Measurements from ENCODE around the gene RIC3. TPM values are rescaled to one million over a fixed set of nuclear protein-coding genes. Genes with fewer than 3 reads are reported as not detected.
A peak's percentile ranks its signal among the peaks of the same experiment; 100 is the strongest.

Gene RIC3
- polyA plus RNA-seq, 4 donors, result 0.45 to 3.7 (median 1.8) TPM

GRCh38 chr11:8206251-8207079 lies 37.6 kb upstream of the RIC3 start:
- no peak overlapping the region for H3K4me3 ChIP-seq (ENCODE audit: low read depth in 1 of 3, low read length in 3 of 3)
- FAIRE-seq (no peak), DNase-seq (peak; percentile 41 to 48)
- H3K4me1 ChIP-seq (ENCODE audit: control insufficient read depth in 3 of 3, insufficient read depth in 2 of 3, low read depth in 1 of 3, low read length in 2 of 3), result no peaks in the 10 kb centered on the region
- no peaks in the 10 kb centered on the region for H3K36me3 ChIP-seq (ENCODE audit: control insufficient read depth in 3 of 3, insufficient read depth in 2 of 3, low read depth in 1 of 3, low read length in 3 of 3)
- WGBS, 3 donors, result 12 to 26% (median 14%) methylated on average over 31 of the region's 31 CpGs
- peaks cover 0 to 27% (median 17%) of the 10 kb centered on the region in 3 donors for H3K27me3 ChIP-seq (ENCODE audit: control insufficient read depth in 3 of 3, insufficient read depth in 3 of 3, low read length in 3 of 3)
- H3K9me3 ChIP-seq (ENCODE audit: control insufficient read depth in 2 of 2, insufficient read depth in 1 of 2, low read depth in 1 of 2, low read length in 1 of 2), result no peaks in the 10 kb centered on the region
- H3K27ac ChIP-seq (ENCODE audit: low read depth in 1 of 3, low read length in 2 of 3), result no peak overlapping the region

GRCh38 chr11:8205566-8205965 lies 36.7 kb upstream of the RIC3 start:
- no peak overlapping the region for H3K27ac ChIP-seq (ENCODE audit: low read depth in 1 of 3, low read length in 2 of 3)
- FAIRE-seq, result no peak
- DNase-seq, result no peak
- H3K9me3 ChIP-seq (ENCODE audit: control insufficient read depth in 2 of 2, insufficient read depth in 1 of 2, low read depth in 1 of 2, low read length in 1 of 2), result no peaks in the 10 kb centered on the region
- H3K36me3 ChIP-seq (ENCODE audit: control insufficient read depth in 3 of 3, insufficient read depth in 2 of 3, low read depth in 1 of 3, low read length in 3 of 3), result no peaks in the 10 kb centered on the region
- WGBS, 3 donors, result 77 to 91% (median 78%) methylated on average over 8 of the region's 8 CpGs
- no peak overlapping the region for H3K4me3 ChIP-seq (ENCODE audit: low read depth in 1 of 3, low read length in 3 of 3)
- H3K27me3 ChIP-seq (ENCODE audit: control insufficient read depth in 3 of 3, insufficient read depth in 3 of 3, low read length in 3 of 3), result peaks cover 0 to 27% (median 17%) of the 10 kb centered on the region in 3 donors
- H3K4me1 ChIP-seq (ENCODE audit: control insufficient read depth in 3 of 3, insufficient read depth in 2 of 3, low read depth in 1 of 3, low read length in 2 of 3), result no peaks in the 10 kb centered on the region

- WGBS, 3 donors, result 45 to 59% (median 45%) methylated on average over 5 of the region's 5 CpGs
- FAIRE-seq, result no peak
- no peak overlapping the region for H3K27ac ChIP-seq (ENCODE audit: low read depth in 1 of 3, low read length in 2 of 3)
Measured at GRCh38 chr11:8204596-8204995, 35.8 kb upstream of the RIC3 start.

GRCh38 chr11:8204025-8204424 lies 35.2 kb upstream of the RIC3 start:
- Histone ChIP-seq H3K4me3 (ENCODE audit: low read depth in 1 of 3, low read length in 3 of 3) (no peak overlapping the region), H3K27ac (ENCODE audit: low read depth in 1 of 3, low read length in 2 of 3) (no peak overlapping the region), H3K36me3 (ENCODE audit: control insufficient read depth in 3 of 3, insufficient read depth in 2 of 3, low read depth in 1 of 3, low read length in 3 of 3) (no peaks in the 10 kb centered on the region), H3K4me1 (ENCODE audit: control insufficient read depth in 3 of 3, insufficient read depth in 2 of 3, low read depth in 1 of 3, low read length in 2 of 3) (no peaks in the 10 kb centered on the region), H3K27me3 (ENCODE audit: control insufficient read depth in 3 of 3, insufficient read depth in 3 of 3, low read length in 3 of 3) (peaks cover 0 to 26% (median 14%) of the 10 kb centered on the region in 3 donors), H3K9me3 (ENCODE audit: control insufficient read depth in 2 of 2, insufficient read depth in 1 of 2, low read depth in 1 of 2, low read length in 1 of 2) (no peaks in the 10 kb centered on the region)
- no peak for FAIRE-seq
- DNase-seq, result no peak
- whole genome bisulfite sequencing, 3 donors, result 69 to 75% (median 69%) methylated on average over 5 of the region's 5 CpGs

More at GRCh38 chr11:8204596-8204995, 35.8 kb upstream of the RIC3 start:
- Histone ChIP-seq H3K4me1 (ENCODE audit: control insufficient read depth in 3 of 3, insufficient read depth in 2 of 3, low read depth in 1 of 3, low read length in 2 of 3) (no peaks in the 10 kb centered on the region), H3K27me3 (ENCODE audit: control insufficient read depth in 3 of 3, insufficient read depth in 3 of 3, low read length in 3 of 3) (peaks cover 0 to 27% (median 17%) of the 10 kb centered on the region in 3 donors), H3K4me3 (ENCODE audit: low read depth in 1 of 3, low read length in 3 of 3) (no peak overlapping the region), H3K9me3 (ENCODE audit: control insufficient read depth in 2 of 2, insufficient read depth in 1 of 2, low read depth in 1 of 2, low read length in 1 of 2) (no peaks in the 10 kb centered on the region), H3K36me3 (ENCODE audit: control insufficient read depth in 3 of 3, insufficient read depth in 2 of 3, low read depth in 1 of 3, low read length in 3 of 3) (no peaks in the 10 kb centered on the region)
- DNase-seq, result no peak

GRCh38 chr11:8203414-8203715 lies 34.5 kb upstream of the RIC3 start:
- peaks cover 0 to 21% (median 13%) of the 10 kb centered on the region in 3 donors for H3K27me3 ChIP-seq (ENCODE audit: control insufficient read depth in 3 of 3, insufficient read depth in 3 of 3, low read length in 3 of 3)
- no peak overlapping the region for H3K4me3 ChIP-seq (ENCODE audit: low read depth in 1 of 3, low read length in 3 of 3)
- H3K36me3 ChIP-seq (ENCODE audit: control insufficient read depth in 3 of 3, insufficient read depth in 2 of 3, low read depth in 1 of 3, low read length in 3 of 3), result no peaks in the 10 kb centered on the region
- H3K9me3 ChIP-seq (ENCODE audit: control insufficient read depth in 2 of 2, insufficient read depth in 1 of 2, low read depth in 1 of 2, low read length in 1 of 2), result no peaks in the 10 kb centered on the region
- no peaks in the 10 kb centered on the region for H3K4me1 ChIP-seq (ENCODE audit: control insufficient read depth in 3 of 3, insufficient read depth in 2 of 3, low read depth in 1 of 3, low read length in 2 of 3)
- 80 to 84% (median 84%) methylated on average over 2 of the region's 2 CpGs for WGBS, 3 donors
- FAIRE-seq (no peak), DNase-seq (no peak)
- H3K27ac ChIP-seq (ENCODE audit: low read depth in 1 of 3, low read length in 2 of 3), result no peak overlapping the region

- 80 to 87% (median 83%) methylated on average over 11 of the region's 11 CpGs for WGBS, 3 donors
- Histone ChIP-seq H3K27me3 (ENCODE audit: control insufficient read depth in 3 of 3, insufficient read depth in 3 of 3, low read length in 3 of 3) (peaks cover 0 to 21% (median 13%) of the 10 kb centered on the region in 3 donors), H3K36me3 (ENCODE audit: control insufficient read depth in 3 of 3, insufficient read depth in 2 of 3, low read depth in 1 of 3, low read length in 3 of 3) (no peaks in the 10 kb centered on the region), H3K4me3 (ENCODE audit: low read depth in 1 of 3, low read length in 3 of 3) (no peak overlapping the region), H3K27ac (ENCODE audit: low read depth in 1 of 3, low read length in 2 of 3) (no peak overlapping the region), H3K9me3 (ENCODE audit: control insufficient read depth in 2 of 2, insufficient read depth in 1 of 2, low read depth in 1 of 2, low read length in 1 of 2) (no peaks in the 10 kb centered on the region), H3K4me1 (ENCODE audit: control insufficient read depth in 3 of 3, insufficient read depth in 2 of 3, low read depth in 1 of 3, low read length in 2 of 3) (no peaks in the 10 kb centered on the region)
- FAIRE-seq (no peak), DNase-seq (no peak)
Measured at GRCh38 chr11:8202516-8203413, 33.9 kb upstream of the RIC3 start.

GRCh38 chr11:8201644-8202365 lies 33.0 kb upstream of the RIC3 start:
- H3K27me3 ChIP-seq (ENCODE audit: control insufficient read depth in 3 of 3, insufficient read depth in 3 of 3, low read length in 3 of 3), result peaks cover 0 to 13% (median 4%) of the 10 kb centered on the region in 3 donors
- WGBS, 3 donors, result 45 to 63% (median 48%) methylated on average over 4 of the region's 4 CpGs
- no peaks in the 10 kb centered on the region for H3K9me3 ChIP-seq (ENCODE audit: control insufficient read depth in 2 of 2, insufficient read depth in 1 of 2, low read depth in 1 of 2, low read length in 1 of 2)
- H3K4me3 ChIP-seq (ENCODE audit: low read depth in 1 of 3, low read length in 3 of 3), result no peak overlapping the region
- H3K36me3 ChIP-seq (ENCODE audit: control insufficient read depth in 3 of 3, insufficient read depth in 2 of 3, low read depth in 1 of 3, low read length in 3 of 3), result no peaks in the 10 kb centered on the region
- H3K4me1 ChIP-seq (ENCODE audit: control insufficient read depth in 3 of 3, insufficient read depth in 2 of 3, low read depth in 1 of 3, low read length in 2 of 3), result no peaks in the 10 kb centered on the region
- DNase-seq (no peak), FAIRE-seq (no peak)
- H3K27ac ChIP-seq (ENCODE audit: low read depth in 1 of 3, low read length in 2 of 3), result no peak overlapping the region

- FAIRE-seq (no peak), DNase-seq (no peak)
- H3K4me1 ChIP-seq (ENCODE audit: control insufficient read depth in 3 of 3, insufficient read depth in 2 of 3, low read depth in 1 of 3, low read length in 2 of 3), result no peaks in the 10 kb centered on the region
- no peaks in the 10 kb centered on the region for H3K9me3 ChIP-seq (ENCODE audit: control insufficient read depth in 2 of 2, insufficient read depth in 1 of 2, low read depth in 1 of 2, low read length in 1 of 2)
- H3K27ac ChIP-seq (ENCODE audit: low read depth in 1 of 3, low read length in 2 of 3), result no peak overlapping the region
- peaks cover 0 to 7% (median 0%) of the 10 kb centered on the region in 3 donors for H3K27me3 ChIP-seq (ENCODE audit: control insufficient read depth in 3 of 3, insufficient read depth in 3 of 3, low read length in 3 of 3)
- 51 to 81% (median 67%) methylated on average over 2 of the region's 2 CpGs for WGBS, 3 donors
- H3K36me3 ChIP-seq (ENCODE audit: control insufficient read depth in 3 of 3, insufficient read depth in 2 of 3, low read depth in 1 of 3, low read length in 3 of 3), result no peaks in the 10 kb centered on the region
- no peak overlapping the region for H3K4me3 ChIP-seq (ENCODE audit: low read depth in 1 of 3, low read length in 3 of 3)
Measured at GRCh38 chr11:8199676-8200075, 30.9 kb upstream of the RIC3 start.
